ENCODE data around the gene GPR135. TPM values are rescaled to one million over a fixed set of nuclear protein-coding genes. Genes with fewer than 3 reads are reported as not detected.

GPR135 gene
- total RNA-seq, 1 experiment from 2014 or later: 6.7 TPM

- no TSS peak for BruUV-seq (replicated peaks)
Measured at GRCh38 chr14:59510966-59511365, 45.8 kb upstream of the GPR135 start.

GRCh38 chr14:59510001-59510400 is 44.8 kb upstream of the GPR135 start:
- no peak for DNase-seq
- no peaks in the 10 kb centered on the region for H3K9me2 ChIP-seq (replicated peaks; ENCODE audit: low read length)
- H4K20me1 ChIP-seq (ENCODE audit: low read length): no peaks in the 10 kb centered on the region
- H3K9ac ChIP-seq (ENCODE audit: low read length): no peak overlapping the region
- CTCF ChIA-PET: interaction anchor here (0.5 kb wide), 1 partner anchor 195 kb away, joined by 6 read pairs; no protein-coding TSS in a partner anchor
- H3K27ac ChIP-seq (ENCODE audit: low read length): no peak overlapping the region
- no peak for ATAC-seq
- BruUV-seq (replicated peaks): no TSS peak
- H3K4me2 ChIP-seq (ENCODE audit: low read length): no peak overlapping the region
- TF ChIP-seq EZH2phosphoT487 (IDR thresholded peaks at IDR 0.05; ENCODE audit: borderline replicate concordance, low read length) (no peak), CTCF (conservative IDR thresholded peaks at IDR 0.05; ENCODE audit: low read depth, low read length) (no peak), EZH2 (IDR thresholded peaks at IDR 0.05; ENCODE audit: low read length, unreplicated experiment) (no peak)
- no peaks in the 10 kb centered on the region for H3K79me2 ChIP-seq (ENCODE audit: low read length)
- H2AFZ ChIP-seq (ENCODE audit: low read length): no peak overlapping the region
- no peaks in the 10 kb centered on the region for H3K36me3 ChIP-seq (ENCODE audit: low read depth, low read length)
- H3F3A ChIP-seq (ENCODE audit: low read length, unreplicated experiment): no peaks in the 10 kb centered on the region
- H3K4me3 ChIP-seq (ENCODE audit: low read length): no peak overlapping the region
- POLR2A ChIA-PET (ENCODE audit: unreplicated experiment): no interaction called here
- H3K4me1 ChIP-seq (ENCODE audit: insufficient read depth, low read length): peaks cover 7% of the 10 kb centered on the region
- intact Hi-C loops (cut with micrococcal nuclease): no loop called here
- no peaks in the 10 kb centered on the region for H3K9me3 ChIP-seq (ENCODE audit: low read length)
- H3K27me3 ChIP-seq (ENCODE audit: low read length): peaks cover 5% of the 10 kb centered on the region; the same call in 1 of the 2 replicates

More at GRCh38 chr14:59510966-59511365, 45.8 kb upstream of the GPR135 start:
- intact Hi-C loops (cut with micrococcal nuclease): no loop called here
- no peaks in the 10 kb centered on the region for H3F3A ChIP-seq (ENCODE audit: low read length, unreplicated experiment)
- H3K4me1 ChIP-seq (ENCODE audit: insufficient read depth, low read length): peaks cover 7% of the 10 kb centered on the region
- no peak for ATAC-seq
- peaks cover 5% of the 10 kb centered on the region; the same call in 1 of the 2 replicates for H3K27me3 ChIP-seq (ENCODE audit: low read length)
- no peak overlapping the region for H3K9ac ChIP-seq (ENCODE audit: low read length)
- no peaks in the 10 kb centered on the region for H3K79me2 ChIP-seq (ENCODE audit: low read length)
- no peak overlapping the region for H3K4me2 ChIP-seq (ENCODE audit: low read length)
- TF ChIP-seq EZH2 (IDR thresholded peaks at IDR 0.05; ENCODE audit: low read length, unreplicated experiment) (no peak), CTCF (conservative IDR thresholded peaks at IDR 0.05; ENCODE audit: low read depth, low read length) (no peak), EZH2phosphoT487 (IDR thresholded peaks at IDR 0.05; ENCODE audit: borderline replicate concordance, low read length) (no peak)
- no peaks in the 10 kb centered on the region for H3K36me3 ChIP-seq (ENCODE audit: low read depth, low read length)
- H4K20me1 ChIP-seq (ENCODE audit: low read length): no peaks in the 10 kb centered on the region
- no peak overlapping the region for H3K4me3 ChIP-seq (ENCODE audit: low read length)
- no peak overlapping the region for H3K27ac ChIP-seq (ENCODE audit: low read length)
- no peak overlapping the region for H2AFZ ChIP-seq (ENCODE audit: low read length)
- ChIA-PET CTCF (no interaction called here), POLR2A (ENCODE audit: unreplicated experiment) (interaction anchor here (0.7 kb wide), 1 partner anchor 671 kb away, joined by 3 read pairs; no protein-coding TSS in a partner anchor)
- H3K9me3 ChIP-seq (ENCODE audit: low read length): no peaks in the 10 kb centered on the region
- DNase-seq: no peak
- no peaks in the 10 kb centered on the region for H3K9me2 ChIP-seq (replicated peaks; ENCODE audit: low read length)

GRCh38 chr14:59509101-59509500 is 43.9 kb upstream of the GPR135 start:
- CTCF ChIA-PET: no interaction called here
- BruUV-seq (replicated peaks): no TSS peak
- no peak for TF ChIP-seq EZH2 (IDR thresholded peaks at IDR 0.05; ENCODE audit: low read length, unreplicated experiment)
- TF ChIP-seq EZH2phosphoT487 (IDR thresholded peaks at IDR 0.05; ENCODE audit: borderline replicate concordance, low read length): no peak
- no peak for TF ChIP-seq CTCF (conservative IDR thresholded peaks at IDR 0.05; ENCODE audit: low read depth, low read length)

More at GRCh38 chr14:59509101-59509500, 43.9 kb upstream of the GPR135 start:
- H3K9me2 ChIP-seq (replicated peaks; ENCODE audit: low read length): no peaks in the 10 kb centered on the region
- peaks cover 7% of the 10 kb centered on the region for H3K4me1 ChIP-seq (ENCODE audit: insufficient read depth, low read length)
- H3K36me3 ChIP-seq (ENCODE audit: low read depth, low read length): peaks cover 5% of the 10 kb centered on the region; the same call in 1 of the 2 replicates
- no peak overlapping the region for H3K4me3 ChIP-seq (ENCODE audit: low read length)
- DNase-seq (no peak), ATAC-seq (no peak)
- H3K27me3 ChIP-seq (ENCODE audit: low read length): peaks cover 2% of the 10 kb centered on the region; the same call in 1 of the 2 replicates
- no peaks in the 10 kb centered on the region for H3K9me3 ChIP-seq (ENCODE audit: low read length)
- H4K20me1 ChIP-seq (ENCODE audit: low read length): no peaks in the 10 kb centered on the region
- no peak overlapping the region for H3K9ac ChIP-seq (ENCODE audit: low read length)
- no peak overlapping the region for H3K27ac ChIP-seq (ENCODE audit: low read length)
- no peaks in the 10 kb centered on the region for H3K79me2 ChIP-seq (ENCODE audit: low read length)
- POLR2A ChIA-PET (ENCODE audit: unreplicated experiment): interaction anchor here (0.6 kb wide), 1 partner anchor 326 kb away, joined by 4 read pairs; no protein-coding TSS in a partner anchor
- intact Hi-C loops (cut with micrococcal nuclease): no loop called here
- no peak overlapping the region for H3K4me2 ChIP-seq (ENCODE audit: low read length)
- H3F3A ChIP-seq (ENCODE audit: low read length, unreplicated experiment): no peaks in the 10 kb centered on the region
- no peak overlapping the region for H2AFZ ChIP-seq (ENCODE audit: low read length)
